PFSK-1 (cell line): ENCODE data around the gene NKX6-1.

Experiments used
- FOXP2 ChIP-seq: optimal IDR thresholded peaks from 2 replicates; pipeline ENCODE3; 2011; ENCODE audit warnings: borderline replicate concordance, control low read depth, inconsistent platforms; ENCODE audit not compliant: insufficient read depth; ENCODE audit errors: extremely low read length, extremely low read depth
- POLR2AphosphoS5 ChIP-seq: IDR thresholded peaks from 2 replicates; pipeline ENCODE4 v1.6.1; 2012; ENCODE audit warnings: low read depth, mild to moderate bottlenecking, control low read depth, low read length, moderate library complexity
- REST ChIP-seq, 2 experiments: IDR thresholded peaks; 2 replicates each; pipeline versions ENCODE4 v1.6.1 to v1.8.0; 2011 to 2012; ENCODE audit warnings: low read depth in 2 of 2, low read length in 2 of 2, control low read depth in 1 of 2, inconsistent platforms in 1 of 2, mild to moderate bottlenecking in 1 of 2, moderate library complexity in 1 of 2; ENCODE audit not compliant: insufficient read depth in 1 of 2
- SIN3A ChIP-seq: IDR thresholded peaks from 2 replicates; pipeline ENCODE4 v1.6.1; 2012; ENCODE audit warnings: mild to moderate bottlenecking, low read length, moderate library complexity, borderline replicate concordance; ENCODE audit not compliant: insufficient read depth
- TAF1 ChIP-seq: IDR thresholded peaks from 2 replicates; pipeline ENCODE4 v1.6.1; 2012; ENCODE audit warnings: low read length, control low read depth, borderline replicate concordance; ENCODE audit not compliant: insufficient read depth

NKX6-1 gene

DNA sequence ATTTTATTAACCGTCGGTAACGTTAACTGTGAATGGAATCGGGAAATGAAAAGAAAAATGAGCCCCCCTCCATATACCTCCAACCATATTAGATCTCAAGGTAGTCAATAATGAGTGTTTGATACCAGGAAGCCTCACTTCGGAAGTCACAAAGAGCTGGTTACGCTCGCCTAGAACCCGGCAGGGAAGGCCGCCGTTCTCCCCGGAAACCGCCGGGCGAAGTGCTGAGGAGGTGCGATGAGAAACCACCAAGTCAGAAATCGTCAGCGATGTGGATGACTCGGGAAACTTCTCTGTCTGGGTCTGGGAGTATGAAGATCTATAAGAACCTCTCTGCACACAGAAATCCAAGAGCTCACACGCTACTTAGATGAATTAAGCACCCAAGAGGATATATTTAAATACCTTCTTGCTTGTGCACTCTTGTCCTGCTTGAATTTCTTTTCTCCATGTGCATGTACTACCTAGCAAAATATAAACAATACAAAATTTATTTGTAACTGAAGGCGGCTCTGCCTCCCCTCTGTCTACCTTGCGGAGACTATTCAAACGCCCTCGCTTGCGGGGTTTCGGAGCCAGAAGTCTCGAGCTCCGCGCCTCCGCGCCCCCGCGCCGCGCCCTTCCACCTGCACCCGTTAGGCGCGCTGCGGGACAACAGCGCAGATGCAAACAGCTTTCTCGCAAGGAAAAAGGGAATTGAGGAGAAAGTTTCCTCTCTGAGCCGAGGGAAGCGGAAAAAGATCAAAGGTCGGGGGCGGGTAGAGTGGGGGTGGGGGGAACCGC, 17.8 kb downstream of the NKX6-1 start:
- TF ChIP-seq FOXP2 (no peak), REST (IDR thresholded peaks at IDR 0.05; ENCODE audit: insufficient read depth in 1 of 2, low read depth in 2 of 2, low read length in 2 of 2) (no peak)

DNA sequence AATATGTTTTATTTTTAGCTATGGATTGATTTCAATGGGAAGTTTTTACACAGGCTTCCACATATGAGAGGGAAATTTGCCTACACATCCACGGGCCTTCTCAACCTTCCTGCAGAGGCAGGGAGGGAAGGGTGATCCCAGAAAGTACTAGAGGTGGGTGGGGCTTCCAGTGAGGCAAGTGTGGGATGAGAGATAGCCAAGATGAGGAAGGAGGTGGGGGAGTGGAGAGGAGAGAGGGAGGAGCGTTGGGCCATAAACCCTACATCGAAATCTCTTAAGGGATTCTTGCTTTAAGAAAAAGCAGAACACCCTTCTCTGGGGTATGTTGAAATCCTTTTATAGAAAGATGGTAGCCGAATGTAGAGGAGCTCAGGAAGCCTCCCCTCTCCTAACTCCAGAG, 19.0 kb downstream of the NKX6-1 start:
- TF ChIP-seq FOXP2 (no peak), SIN3A (no peak), TAF1 (no peak), POLR2AphosphoS5 (no peak), REST (IDR thresholded peaks at IDR 0.05; ENCODE audit: insufficient read depth in 1 of 2, low read depth in 2 of 2, low read length in 2 of 2) (no peak)

DNA sequence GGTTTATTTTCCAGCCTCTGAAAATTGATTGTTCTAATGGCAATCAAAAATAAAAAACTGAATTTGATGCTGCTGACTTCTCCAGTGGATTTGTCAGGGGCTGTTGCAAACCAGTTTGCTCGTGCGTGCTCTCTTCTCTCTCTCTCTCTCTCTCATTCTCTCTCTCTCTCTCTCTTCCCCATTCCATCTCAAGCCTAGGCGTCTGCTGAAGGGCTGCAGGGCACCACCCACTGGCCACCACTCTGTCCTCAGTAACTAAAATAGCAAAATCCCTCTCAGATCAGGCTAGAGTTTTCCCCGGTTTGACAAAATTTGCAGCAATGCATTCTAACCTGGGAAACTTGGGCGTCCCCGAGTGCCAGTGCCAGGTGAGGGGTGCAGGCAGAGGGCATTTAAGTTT, 19.4 kb downstream of the NKX6-1 start:
- TF ChIP-seq SIN3A, result no peak
- no peak for TF ChIP-seq REST (IDR thresholded peaks at IDR 0.05; ENCODE audit: insufficient read depth in 1 of 2, low read depth in 2 of 2, low read length in 2 of 2)
- no peak for TF ChIP-seq TAF1
- no peak for TF ChIP-seq FOXP2
- TF ChIP-seq POLR2AphosphoS5, result no peak

DNA sequence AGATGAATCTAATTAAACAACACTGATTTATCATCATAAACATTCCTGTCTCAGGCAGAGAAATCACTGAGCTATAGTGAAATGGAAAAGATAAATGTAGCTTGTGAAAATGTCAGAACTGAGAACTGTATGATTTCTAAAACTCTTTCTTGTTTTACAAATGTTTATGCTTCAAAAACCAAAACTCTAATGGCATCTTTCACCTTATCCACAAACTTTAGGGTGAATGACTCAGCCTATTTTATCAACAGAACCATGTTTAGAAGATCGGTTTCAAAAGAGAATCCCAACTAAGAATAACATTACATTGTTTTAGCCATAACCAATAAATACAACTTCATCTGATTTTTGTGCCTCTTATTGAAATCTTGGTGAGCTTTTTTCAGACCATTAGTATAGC, 21.4 kb downstream of the NKX6-1 start:
- TF ChIP-seq SIN3A (no peak), POLR2AphosphoS5 (no peak), TAF1 (no peak), FOXP2 (no peak), REST (IDR thresholded peaks at IDR 0.05; ENCODE audit: insufficient read depth in 1 of 2, low read depth in 2 of 2, low read length in 2 of 2) (no peak)

DNA sequence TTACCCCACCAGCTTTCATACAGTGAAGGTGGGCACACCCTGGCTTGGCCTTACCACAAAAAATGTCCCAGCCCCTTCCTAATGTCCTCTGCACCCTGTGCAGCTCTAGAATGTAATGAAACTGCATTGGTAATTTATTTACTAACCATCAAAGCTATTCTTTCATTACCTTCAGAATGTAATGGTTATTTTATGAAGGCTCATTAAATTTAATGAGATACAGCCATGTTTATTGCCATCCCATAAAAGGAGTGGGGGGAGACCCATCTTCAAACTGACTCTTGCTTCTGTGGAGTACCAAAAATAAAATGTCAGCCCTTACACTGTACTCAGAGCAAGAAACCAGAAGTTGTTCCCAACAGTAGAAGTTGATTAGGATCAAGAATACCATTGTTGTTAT, 25.0 kb downstream of the NKX6-1 start:
- TF ChIP-seq FOXP2 (no peak), SIN3A (no peak), TAF1 (no peak), POLR2AphosphoS5 (no peak)
